NCI-H2029 (cell line): Measurements from ENCODE around the gene MSMO1.
"Not testable (repeated sequence)": the region's sequence is repeated elsewhere in the genome, so short reads cannot be mapped to it uniquely, and the experiment has no call there.

Source experiments
- DNase-seq: peaks from one replicate; lab custom pipeline; 2025; lab: John Stamatoyannopoulos, UW

Gene MSMO1

DNA sequence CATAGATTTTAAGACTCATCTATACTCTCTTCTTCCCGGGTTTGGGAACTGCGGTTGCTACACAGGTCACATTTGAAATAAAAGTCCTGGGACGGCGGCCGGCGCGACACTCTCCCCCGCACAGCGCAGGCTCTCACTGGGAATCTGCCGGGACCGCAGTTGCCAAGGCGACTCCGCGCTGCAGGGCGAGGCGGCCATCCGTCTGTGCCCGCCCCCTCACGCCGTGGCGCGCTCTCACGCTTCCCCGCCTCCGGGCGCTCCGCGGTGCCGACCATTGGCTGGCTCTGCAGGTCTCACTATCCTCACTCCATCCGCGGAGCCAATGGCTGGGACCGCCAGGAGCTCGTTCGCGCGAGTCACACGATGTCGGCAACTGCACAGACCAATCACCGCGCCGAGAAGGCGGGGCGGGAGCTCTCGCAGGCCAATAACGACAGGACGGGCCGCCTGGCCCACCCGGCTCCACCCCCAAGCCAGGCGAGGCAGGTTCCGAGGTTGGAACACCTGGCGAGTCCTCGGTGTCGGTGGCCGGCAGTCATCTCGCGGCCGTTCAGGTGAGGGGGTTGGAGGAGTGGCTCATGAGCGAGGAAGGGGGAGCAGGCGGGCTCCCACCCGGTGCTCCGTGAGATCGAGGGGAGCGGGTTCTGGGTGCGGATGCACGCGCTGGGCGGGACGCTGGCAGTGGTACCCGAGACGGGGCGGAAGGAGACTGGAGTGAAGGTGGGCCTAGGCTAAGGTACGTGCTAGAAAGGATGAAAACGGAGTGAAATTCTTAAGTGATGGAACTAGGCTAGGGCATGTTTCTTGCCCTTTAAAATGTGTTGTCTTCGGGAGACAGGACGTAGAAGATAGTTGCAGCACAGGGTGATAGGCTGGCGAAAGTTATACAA lies at the start of gene MSMO1:
TSS of gene MSMO1 (plus strand) at position 459 of the 890 bp plus-strand sequence. CDS start 5,702 bp downstream, outside the sequence.
- DNase-seq = peak; percentile 97

DNA sequence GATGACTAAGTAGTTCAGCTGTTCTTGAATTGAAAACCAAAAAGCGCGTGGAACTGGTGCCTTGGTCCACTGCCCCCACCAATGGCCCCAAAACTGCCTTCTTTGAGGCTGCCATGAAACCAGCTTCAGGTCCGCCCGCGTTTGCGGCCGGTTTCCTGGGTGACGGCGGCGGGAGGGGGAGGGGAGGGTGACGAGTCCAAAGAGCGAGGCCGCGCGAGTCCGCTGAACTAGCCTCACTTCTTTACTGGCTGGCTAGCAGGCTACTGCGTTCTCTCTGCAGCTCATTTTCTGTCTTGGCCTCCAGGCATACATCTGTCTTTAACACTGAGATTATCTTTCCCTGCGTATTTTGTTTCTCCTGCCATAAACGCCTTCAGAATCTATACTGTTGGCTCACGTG lies 47.9 kb upstream of the MSMO1 start:
- DNase-seq = not testable (repeated sequence)

DNA sequence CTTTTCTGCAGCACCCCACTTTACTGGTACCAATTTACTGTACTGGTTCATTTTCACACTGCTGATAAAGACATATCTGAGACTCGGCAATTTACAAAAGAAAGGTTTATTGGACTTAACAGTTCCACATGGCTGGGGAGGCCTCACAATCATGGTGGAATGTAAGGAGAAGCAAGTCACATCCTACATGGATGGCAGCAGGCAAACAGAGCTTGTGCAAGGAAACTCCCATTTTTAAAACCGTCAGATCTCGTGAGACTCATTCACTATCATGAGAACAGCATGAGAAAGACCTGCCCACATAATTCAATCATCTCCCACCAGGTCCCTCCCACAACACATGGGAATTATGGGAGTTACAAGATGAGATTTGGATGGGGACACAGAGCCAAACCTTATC lies 42.8 kb upstream of the MSMO1 start:
- DNase-seq = not testable (repeated sequence)

DNA sequence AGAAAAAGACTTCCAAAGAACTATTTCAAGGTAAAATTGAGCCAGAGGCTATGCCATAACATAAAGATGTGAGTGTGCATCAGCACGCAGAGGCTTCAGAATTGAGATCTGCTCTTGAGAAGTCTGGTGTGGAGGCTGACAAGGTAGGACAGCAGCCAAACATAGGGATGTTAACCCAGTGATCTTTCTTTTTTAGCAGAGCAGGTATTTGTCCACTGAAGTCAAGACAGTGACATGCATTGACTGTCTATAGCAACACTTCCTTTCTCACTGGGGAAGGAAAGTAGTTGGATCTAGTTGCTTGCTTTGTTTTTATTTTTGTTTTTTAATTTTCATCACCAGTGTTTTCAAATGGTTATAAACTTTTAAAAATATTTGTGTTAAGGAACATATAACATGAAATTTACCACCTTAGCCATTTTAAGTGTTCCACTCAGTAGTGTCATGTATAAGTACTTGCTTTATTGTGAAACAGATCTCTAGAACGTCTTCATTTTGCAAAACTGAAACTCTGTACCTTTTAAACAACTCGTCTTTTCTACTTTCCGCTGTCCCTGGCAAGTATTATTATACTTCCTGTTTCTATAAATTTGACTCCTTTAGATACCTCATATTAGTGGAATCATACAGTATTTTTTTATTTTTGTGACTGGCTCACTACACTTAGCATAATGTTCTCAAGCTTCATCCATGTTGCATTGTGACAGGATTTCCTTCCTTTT lies 40.7 kb upstream of the MSMO1 start:
- not testable (repeated sequence) for DNase-seq

DNA sequence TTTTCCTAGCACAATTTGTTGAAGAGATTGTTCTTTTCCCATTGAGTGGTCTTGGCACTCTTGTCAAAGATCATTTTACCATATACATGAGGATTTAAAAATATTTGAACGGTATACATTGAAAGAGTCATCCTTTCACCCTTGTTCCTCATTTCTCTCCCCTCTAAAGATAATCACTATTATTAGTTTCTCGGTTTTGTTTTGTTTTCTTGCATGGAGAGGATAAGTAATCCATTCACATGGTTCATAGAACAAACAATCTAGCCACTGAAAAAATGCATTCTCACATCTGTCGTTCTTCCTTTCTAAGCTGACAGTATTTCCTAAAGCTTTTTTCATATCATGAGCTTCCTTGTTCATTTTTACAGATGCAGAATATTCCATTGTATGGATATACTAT lies 39.2 kb upstream of the MSMO1 start:
- no peak for DNase-seq

DNA sequence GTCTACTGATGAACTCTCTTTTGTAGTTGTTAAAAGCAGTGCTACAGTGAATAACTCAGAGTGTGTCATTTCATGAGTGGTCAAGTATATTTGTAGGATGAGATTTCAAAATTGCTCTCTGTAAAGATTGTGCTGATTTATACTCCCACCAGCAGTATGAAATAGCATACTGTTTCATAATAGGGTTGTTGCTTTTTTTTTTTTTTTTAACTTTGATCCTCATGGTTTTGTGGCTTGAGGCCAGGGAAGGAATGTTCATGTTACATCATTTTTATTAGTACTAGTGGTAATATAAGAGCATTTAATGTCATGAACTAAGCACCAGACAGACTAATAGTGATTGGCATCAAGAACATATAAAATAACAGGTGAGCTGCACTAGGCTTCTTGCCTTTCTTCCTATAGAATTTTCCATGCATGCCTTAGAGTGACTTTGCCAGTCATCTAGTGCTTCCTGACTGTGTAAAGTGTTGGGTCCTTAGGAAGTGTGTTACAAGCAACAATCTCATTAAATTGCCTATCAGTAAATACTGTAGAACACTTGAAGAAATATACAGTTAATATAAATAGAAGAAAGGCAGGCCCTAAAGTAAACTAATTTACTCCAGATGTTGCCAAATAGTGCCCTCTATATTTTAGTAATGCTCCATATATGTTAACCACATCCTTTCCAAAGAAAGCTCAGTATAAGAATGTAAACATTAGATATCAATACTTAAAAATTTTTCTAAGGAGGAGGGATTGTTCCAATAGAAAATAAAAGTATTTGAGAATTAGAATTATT lies 38.6 kb upstream of the MSMO1 start:
- DNase-seq = no peak

DNA sequence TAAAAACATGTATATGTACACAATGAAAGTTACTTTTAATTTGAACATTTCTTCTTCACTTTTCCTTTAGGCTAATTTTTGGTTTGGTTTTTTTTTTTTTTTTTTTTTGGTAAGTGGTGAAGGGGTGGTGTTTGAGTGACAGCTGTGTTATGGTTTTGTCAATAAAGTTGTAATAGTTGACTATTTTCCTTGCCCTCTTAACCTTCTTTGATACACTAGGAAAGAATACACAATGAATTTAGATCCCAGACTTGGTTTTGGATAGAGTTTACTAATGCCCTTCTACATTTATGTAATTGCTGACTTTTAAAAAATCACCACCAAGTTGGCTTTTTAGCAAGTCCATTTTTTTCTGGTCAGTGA lies 38.1 kb upstream of the MSMO1 start:
- no peak for DNase-seq

DNA sequence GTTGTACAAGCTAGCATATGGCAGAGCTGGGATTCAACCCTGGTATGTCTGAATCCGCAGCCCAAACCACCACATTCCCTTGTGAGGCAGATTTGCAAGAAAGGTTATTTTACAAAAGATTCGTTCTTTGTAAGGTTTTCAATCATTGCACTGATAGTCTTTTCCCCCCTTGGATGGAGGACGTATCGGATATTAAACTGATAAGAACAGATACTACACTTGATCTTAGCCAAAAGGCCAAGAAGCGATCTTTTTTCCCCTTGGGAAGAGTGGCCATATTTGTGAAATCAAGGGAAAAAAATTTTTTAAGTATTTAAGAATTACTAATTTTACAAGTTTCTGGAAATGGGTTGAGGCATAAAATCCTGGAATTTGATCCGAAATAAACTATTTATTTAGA lies 34.4 kb upstream of the MSMO1 start:
- no peak for DNase-seq

DNA sequence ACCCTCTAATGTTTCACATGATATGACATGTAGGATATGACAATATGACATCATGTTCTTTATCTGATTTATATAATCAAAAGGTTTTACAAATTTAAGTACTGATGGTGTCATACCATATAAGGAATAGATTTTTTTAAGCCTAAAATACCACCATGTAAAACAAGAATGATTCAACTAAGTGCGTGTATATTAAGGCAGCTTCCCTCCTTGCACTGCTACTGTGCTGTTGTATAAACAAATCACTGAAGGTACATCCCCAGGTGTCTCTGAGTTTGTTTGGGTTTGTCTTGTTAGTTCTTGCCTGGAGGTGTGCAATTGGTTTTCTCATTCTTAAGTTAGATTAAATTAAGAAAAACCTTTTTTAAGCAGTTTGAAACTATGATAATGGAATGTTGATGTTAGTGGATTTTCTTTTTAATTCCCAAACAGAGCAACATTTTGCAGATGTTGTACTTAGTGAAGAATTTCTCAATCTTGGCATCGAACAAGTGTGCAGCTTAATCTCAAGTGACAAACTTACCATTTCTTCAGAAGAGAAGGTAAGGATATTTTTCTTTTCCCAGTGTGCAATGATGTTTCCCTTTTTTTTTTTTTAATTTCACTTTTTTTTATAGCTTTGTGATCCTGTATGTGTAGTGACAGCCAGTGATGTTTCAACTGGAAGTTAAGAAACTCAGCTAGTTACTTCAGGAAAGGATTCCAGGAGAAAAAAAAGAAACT lies 33.4 kb upstream of the MSMO1 start:
- no peak for DNase-seq

DNA sequence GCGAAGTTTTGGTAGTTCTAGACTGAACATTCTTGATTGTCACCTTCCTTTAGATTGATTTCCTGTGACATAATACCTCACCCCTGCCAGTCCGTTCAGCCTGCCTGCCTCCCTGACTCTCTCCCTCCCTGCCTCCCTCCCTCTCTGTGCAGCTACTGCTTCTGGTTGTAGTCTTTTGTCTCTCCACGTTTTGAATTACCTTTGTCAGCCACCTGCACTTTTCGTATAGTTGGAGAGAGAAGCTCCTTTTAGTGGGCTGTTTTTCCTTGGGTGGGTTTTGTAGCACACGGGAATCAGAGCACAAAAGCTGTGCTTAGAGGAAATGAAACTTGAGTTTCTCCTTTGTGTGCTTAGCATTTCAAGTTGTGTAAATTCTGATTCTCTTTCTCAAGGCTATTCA lies 32.6 kb upstream of the MSMO1 start:
- DNase-seq = no peak

DNA sequence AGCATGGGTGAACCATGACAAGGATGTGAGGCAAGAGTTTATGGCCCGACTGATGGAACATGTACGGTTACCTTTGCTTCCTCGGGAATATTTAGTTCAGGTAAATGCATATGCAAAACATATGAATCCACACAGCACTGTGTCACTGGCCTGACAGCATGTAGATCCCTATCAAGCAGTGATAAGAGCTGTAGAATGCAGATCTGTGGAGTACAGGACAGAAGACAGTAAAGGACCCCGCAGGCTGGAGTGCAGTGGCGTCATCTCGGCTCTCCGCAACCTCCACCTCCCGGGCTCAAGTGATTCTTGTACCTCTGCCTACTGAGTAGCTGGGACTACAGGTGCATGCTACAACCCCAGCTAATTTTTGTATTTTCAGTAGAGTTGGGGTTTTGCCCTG lies 29.8 kb upstream of the MSMO1 start:
- DNase-seq = no peak

DNA sequence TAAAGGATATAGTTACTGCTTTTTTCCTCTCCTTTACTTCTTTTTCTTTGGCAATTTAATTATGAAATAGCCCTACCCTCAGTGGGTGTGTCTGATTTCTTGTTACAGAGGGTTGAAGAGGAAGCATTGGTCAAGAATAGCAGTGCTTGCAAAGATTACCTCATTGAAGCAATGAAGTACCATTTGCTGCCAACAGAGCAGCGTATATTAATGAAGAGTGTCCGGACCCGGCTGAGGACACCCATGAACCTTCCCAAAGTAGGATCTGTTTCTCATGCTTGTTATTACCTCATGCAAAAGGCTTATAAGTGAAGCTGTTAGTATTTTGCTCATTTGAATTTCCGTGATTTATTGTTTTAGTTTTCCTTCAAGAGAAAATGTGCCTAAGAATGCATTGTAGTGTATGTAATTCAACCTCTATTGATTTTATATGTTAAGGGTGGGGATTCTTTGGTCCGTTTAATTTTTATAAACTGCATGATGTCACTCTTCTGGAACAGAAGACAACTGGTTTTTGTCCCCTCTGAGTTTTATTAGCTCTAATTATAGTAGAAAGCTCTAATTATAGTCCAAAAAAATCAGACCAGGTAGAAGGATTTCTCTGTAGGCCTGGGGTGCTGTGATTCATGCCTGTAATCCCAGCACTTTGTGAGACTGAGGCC lies 27.9 kb upstream of the MSMO1 start:
- DNase-seq = no peak

DNA sequence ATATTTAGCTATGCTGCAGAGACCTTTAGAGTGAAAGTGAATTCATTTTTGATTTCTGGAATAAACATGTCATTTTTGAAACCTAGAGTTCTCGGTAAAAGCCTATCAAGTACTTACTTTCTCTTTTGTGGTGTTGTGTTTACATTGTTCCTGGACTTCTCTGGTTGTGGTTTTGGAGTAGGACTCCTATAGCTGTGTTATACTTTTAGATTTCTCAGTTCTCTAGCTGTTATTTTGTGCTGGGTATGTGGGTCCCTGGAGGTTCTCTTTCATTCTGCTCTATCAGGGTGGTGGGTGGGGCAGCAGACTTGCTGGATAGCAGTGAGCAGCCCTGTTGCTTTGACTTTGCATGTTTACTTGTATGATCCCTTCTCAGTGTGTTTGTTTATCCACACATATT lies 25.6 kb upstream of the MSMO1 start:
- no peak for DNase-seq

DNA sequence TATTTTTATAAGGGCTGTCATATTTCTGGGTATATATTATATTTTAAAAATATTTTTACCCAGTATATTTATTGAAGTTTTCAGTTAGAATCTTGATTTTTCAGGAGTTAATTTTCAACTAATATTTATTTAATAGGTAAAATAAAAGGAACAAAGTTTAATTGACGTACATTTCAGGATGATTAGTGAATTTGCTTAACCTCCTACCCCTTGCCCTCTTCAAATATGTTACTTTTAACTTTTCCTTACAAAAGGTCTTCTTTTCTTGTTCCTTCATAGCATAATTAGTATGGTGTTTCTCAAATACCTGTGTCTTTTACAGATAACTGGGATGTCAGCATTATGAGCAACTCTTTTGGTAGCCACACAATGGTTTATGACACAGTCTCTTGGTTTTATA lies 24.8 kb upstream of the MSMO1 start:
- DNase-seq = no peak

DNA sequence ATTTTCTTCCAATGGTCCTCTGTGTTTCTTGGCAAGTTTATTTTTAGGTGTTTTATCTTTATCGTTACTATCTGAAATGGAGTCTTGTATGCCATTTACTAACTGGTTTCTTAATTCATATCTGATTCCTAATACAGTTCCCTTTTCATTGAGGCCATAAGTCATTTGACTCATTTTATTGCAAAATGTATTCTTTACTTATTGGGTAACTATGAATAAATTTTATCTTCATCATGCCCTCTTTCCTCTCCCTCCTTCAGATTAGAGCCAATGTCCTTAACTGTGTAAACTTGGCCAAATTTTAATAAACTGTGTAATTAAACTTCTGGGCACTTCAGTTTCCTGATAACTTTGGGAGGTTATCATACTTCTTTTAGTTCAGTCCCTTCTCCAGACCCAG lies 19.3 kb upstream of the MSMO1 start:
- no peak for DNase-seq

DNA sequence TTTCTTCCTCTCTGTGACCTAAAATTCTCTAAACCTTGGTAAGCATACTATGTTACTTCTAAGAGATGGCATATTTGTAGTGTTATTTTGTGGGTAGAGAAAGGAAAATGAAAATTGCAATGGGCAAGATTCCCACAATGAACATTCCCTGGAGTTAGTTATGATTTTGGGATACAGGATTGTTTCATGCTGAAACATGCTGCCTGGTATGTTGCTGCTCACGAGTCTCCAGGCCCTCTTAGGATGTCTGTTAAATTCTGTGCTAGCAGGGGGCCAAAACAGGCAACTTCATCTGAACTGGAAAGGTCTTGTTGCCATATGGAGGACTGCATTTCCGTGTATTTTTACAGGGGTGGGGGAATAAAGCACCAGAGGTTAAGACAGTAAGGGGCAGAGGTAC lies 18.9 kb upstream of the MSMO1 start:
- no peak for DNase-seq

DNA sequence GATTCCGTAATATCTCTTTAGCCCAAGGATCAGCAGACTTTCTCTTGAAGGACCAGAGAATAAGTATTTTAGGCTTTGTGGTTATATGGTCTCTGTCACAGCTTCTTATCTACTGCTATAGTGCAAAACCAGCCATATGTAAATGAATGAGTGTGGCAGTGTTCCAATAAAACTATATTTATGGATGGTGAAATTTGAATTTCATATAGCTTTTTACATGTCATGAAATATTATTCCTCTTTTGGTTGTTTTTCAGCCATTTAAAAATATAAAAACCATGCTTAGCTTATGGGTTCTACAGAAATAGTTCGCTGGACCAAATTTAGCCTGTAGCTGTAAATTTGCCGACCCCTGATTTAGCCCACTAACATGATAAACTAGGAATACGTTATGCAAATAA lies 18.0 kb upstream of the MSMO1 start:
- no peak for DNase-seq

DNA sequence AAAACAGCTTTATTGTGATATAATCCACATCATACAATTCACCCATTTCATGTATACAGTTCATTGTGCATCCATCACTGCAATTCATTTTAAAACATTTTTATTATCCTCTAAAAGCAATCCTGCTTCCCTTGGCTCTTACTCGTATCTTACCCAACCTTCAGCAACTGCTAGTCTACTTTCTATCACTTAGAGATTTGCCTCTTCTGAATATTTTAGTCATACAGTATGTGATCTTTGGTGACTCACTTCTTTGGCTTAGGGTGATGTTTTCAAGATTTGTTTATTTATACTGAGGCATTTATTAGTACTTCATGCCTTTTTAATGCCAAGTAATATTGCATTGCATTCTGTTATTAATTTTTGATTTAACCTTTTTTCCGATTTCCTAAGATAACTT lies 15.0 kb upstream of the MSMO1 start:
- DNase-seq = no peak

DNA sequence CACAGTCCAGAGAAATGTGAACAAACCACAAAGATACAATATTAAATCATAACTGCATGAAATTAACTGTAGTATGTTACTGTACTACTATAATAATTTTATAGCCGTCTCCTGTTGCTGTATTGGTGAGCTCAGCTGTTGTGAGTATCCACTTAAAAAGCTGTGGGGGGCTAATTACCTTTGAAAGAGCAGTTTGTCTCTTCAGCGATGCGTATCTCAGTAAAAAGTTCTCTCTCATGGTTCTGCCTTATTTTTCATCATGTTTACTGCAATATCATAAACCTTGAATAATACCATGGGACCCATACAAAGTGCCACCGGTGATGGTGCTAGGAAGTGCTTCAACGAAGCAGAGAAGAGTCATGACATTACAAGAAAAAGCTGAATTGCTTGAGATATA lies 8.4 kb upstream of the MSMO1 start:
- DNase-seq = no peak

DNA sequence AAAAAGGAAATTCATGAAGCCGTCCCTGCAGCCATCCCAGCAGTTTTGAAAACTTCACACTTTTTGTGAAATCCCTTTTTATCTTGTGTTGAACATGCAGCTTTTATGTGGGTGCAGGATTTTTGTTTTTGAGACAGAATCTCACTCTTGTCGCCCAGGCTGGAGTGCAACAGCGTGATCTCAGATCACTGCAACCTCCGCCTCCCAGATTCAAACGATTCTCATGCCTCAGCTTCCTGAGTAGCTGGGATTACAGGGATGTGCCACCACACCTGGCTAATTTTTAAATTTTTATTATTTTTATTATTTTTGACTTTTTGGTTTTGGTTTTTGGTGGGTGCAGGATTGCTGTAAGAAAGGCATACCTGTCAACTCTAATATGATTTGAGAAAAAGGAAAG lies 8.0 kb upstream of the MSMO1 start:
- no peak for DNase-seq

DNA sequence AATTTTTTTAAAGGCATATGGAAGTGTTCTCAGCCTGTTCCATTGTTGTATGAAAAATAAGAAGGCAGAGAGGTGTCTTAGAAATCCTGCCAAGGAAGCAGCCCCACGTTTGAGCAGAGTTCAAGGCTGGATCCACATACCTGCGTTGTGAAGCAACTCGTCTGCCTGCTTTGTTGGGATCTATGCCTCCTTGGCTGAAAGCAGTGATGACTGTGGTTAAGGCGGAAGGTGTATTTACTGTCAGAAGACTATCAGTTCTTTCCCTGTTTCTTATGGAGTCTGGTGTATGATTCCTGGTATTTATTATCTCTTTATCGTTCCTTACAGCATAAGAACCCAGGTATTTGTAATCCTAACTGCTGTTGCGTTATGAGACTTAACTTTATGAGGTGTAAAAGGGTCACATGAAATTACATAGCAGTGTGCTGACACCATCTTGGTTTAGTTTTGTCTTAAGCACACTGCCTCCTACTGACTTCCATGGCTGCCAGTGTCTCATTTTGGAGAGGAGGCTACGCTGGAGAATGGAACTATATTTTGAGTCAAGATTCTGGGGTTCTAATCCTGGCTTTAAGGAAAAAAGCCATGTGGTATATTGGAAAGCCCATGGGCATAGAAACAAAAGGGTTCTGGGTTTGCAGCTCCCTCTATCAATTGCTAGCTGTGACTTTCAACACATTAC lies 3.1 kb upstream of the MSMO1 start:
- DNase-seq = no peak
